Pancreas (tissue), 10 donors: Measurements from ENCODE around the gene GTSE1. TPM values are rescaled to one million over a fixed set of nuclear protein-coding genes. Genes with fewer than 3 reads are reported as not detected.

Source experiments
- ATAC-seq, 4 donors: fragments of 200-7000 bp; cut with Tn5 transposase; one replicate each; pipeline versions ENCODE4 v1.8.0 to v1.9.1; 2020; ENCODE audit warnings: mild to moderate bottlenecking in 4 of 4, moderate library complexity in 4 of 4
- DNase-seq, 6 donors: peaks; one replicate each; pipeline ENCODE4 v3.0.0-alpha.2; 2020
- FAIRE-seq: peaks from 2 replicates; lab custom pipeline; 2012; peaks lifted over from hg19 to GRCh38; lab: Jason Lieb, UNC
- H3K27ac ChIP-seq, 4 donors: fragments of 200-600 bp; sonication (generic); 1 replicate in 3 of 4; 2 replicates in 1 of 4; pipeline versions ENCODE4 v1.5.0 to v1.8.0; 2020
- H3K27me3 ChIP-seq, 4 donors: fragments of 200-600 bp; one replicate each; pipeline ENCODE4 v1.8.0; 2021
- H3K36me3 ChIP-seq, 3 donors: fragments of 200-600 bp; sonication (generic) in 1 of 3; one replicate each; pipeline versions ENCODE4 v1.5.0 to v1.8.0; 2020 to 2021
- H3K4me1 ChIP-seq, 3 donors: fragments of 200-600 bp; one replicate each; pipeline ENCODE4 v1.8.0; 2021
- H3K4me3 ChIP-seq, 4 donors: fragments of 200-600 bp; sonication (generic) in 2 of 4; one replicate each; pipeline versions ENCODE4 v1.5.0 to v1.8.0; 2020 to 2021
- H3K9me3 ChIP-seq, 4 donors: fragments of 200-600 bp; one replicate each; pipeline ENCODE4 v1.8.0; 2021
- CTCF ChIP-seq, 4 donors: fragments of 200-600 bp; sonication (generic) in 3 of 4; IDR thresholded peaks; one replicate each; pipeline versions ENCODE4 v1.5.0 to v1.8.0; 2021; ENCODE audit warnings: antibody characterized with exemption in 4 of 4
- WGBS, 2 donors: extraction: QIAGEN DNeasy Blood & Tissue Kit; methylation state at CpG; one replicate each; pipeline ENCODE4 v1.1.7; 2013; 5-methylcytosine and 5-hydroxymethylcytosine counted together
- intact Hi-C, 3 donors: fragments of 100-400 bp; cut with DNase I; formaldehyde crosslinking; loops; one replicate each; pipeline versions ENCODE4 v1.11.1 to v1.14.2; 2022
- polyA plus RNA-seq, 2 donors: library from polyadenylated mRNA; stranded (reverse); fragments of 200-250 nt; gene quantifications; one replicate each; pipeline ENCODE4 v1.2.3, GENCODE V29; 2013
- total RNA-seq, 6 donors: library from RNA; stranded (reverse); fragmentation: NEBNext Ultra II Directional in 4 of 6; extraction: Animal tissue kit (Norgen Biotek cat#: 25700) in 4 of 6; gene quantifications; one replicate each; pipeline versions ENCODE4 v1.2.1 to v1.2.4, GENCODE V29; 2021 to 2023
- donor health status: healthy with polysubstance abuse.
- donor health status: DM: no; HTN: no; CAD: no; lungs with moderate emphysema.
- donor health status: DM: no; HTN: no; CAD: no.
- donor health status: control.
- donor health status: control.
- donor health status: Bipolar disorder and iron deficiency.
- donor health status: DM: yes; HTN: yes; CAD: no.
- donor health status: DM: no; HTN: no; CAD: no.
- donor health status: DM: no; HTN: no; CAD: no.
- donor health status: DM: yes; HTN: yes; CAD: no.

Gene GTSE1
- total and polyA plus RNA-seq, 8 donors: 0.12 to 0.75 (median 0.23) TPM; not detected in 1

GRCh38 chr22:46355369-46355995 is 58.8 kb downstream of the GTSE1 start:
- Histone ChIP-seq H3K36me3 (peaks cover 0 to 25% (median 15%) of the 10 kb centered on the region in 3 donors), H3K27ac (no peak overlapping the region), H3K9me3 (no peaks in the 10 kb centered on the region), H3K4me1 (peaks cover 7 to 13% (median 10%) of the 10 kb centered on the region in 3 donors), H3K27me3 (no peaks in the 10 kb centered on the region), H3K4me3 (no peak overlapping the region)
- intact Hi-C loops: loop anchor here in 1 of 3 donors (10.0 kb wide), 1 partner anchor 189 kb away; no protein-coding TSS in a partner anchor
- TF ChIP-seq CTCF (IDR thresholded peaks at IDR 0.05): peak; percentile 67 to 73 (median 68)
- FAIRE-seq (no peak), DNase-seq (peak; percentile 46 to 89 (median 78)), ATAC-seq (peak; percentile 26 to 46 (median 34))
- WGBS, 2 donors: 51 to 58% methylated on average over 22 of the region's 22 CpGs

GRCh38 chr22:46355996-46356471 is 59.4 kb downstream of the GTSE1 start:
- Histone ChIP-seq H3K4me1 (peaks cover 7 to 11% (median 9%) of the 10 kb centered on the region in 3 donors), H3K27ac (no peak overlapping the region), H3K27me3 (no peaks in the 10 kb centered on the region), H3K36me3 (peaks cover 0 to 19% (median 10%) of the 10 kb centered on the region in 3 donors), H3K4me3 (no peak overlapping the region), H3K9me3 (no peaks in the 10 kb centered on the region)
- no peak for FAIRE-seq
- WGBS, 2 donors: 82 to 85% methylated on average over 12 of the region's 12 CpGs
- no peak for TF ChIP-seq CTCF (IDR thresholded peaks at IDR 0.05)
- DNase-seq: peak in 3 of 6 donors; percentile 42 to 72 (median 56)
- intact Hi-C loops: loop anchor here in 1 of 3 donors (10.0 kb wide), 1 partner anchor 189 kb away; no protein-coding TSS in a partner anchor
- no peak for ATAC-seq

- ATAC-seq: no peak
- H3K36me3 ChIP-seq: peaks cover 0 to 12% (median 5%) of the 10 kb centered on the region in 3 donors
- H3K27ac ChIP-seq: no peak overlapping the region
- peak in 3 of 6 donors; percentile 30 to 66 (median 52) for DNase-seq
- H3K9me3 ChIP-seq: no peaks in the 10 kb centered on the region
- intact Hi-C loops: loop anchor here in 1 of 3 donors (10.0 kb wide), 1 partner anchor 188 kb away; no protein-coding TSS in a partner anchor
- H3K4me1 ChIP-seq: peaks cover 7 to 12% (median 9%) of the 10 kb centered on the region in 3 donors
- FAIRE-seq: no peak
- H3K4me3 ChIP-seq: no peak overlapping the region
- H3K27me3 ChIP-seq: no peaks in the 10 kb centered on the region
- no peak for TF ChIP-seq CTCF (IDR thresholded peaks at IDR 0.05)
- WGBS, 2 donors: 87 to 92% methylated on average over 22 to 23 of the region's 23 CpGs
Observed at GRCh38 chr22:46356496-46357480, 60.1 kb downstream of the GTSE1 start.

- Histone ChIP-seq H3K27me3 (no peaks in the 10 kb centered on the region), H3K27ac (no peak overlapping the region), H3K36me3 (peaks cover 0 to 7% (median 0%) of the 10 kb centered on the region in 3 donors), H3K9me3 (no peaks in the 10 kb centered on the region), H3K4me1 (peaks cover 4 to 8% (median 7%) of the 10 kb centered on the region in 3 donors), H3K4me3 (no peak overlapping the region)
- FAIRE-seq: no peak
- ATAC-seq: no peak
- intact Hi-C loops: loop anchor here in 1 of 3 donors (10.0 kb wide), 1 partner anchor 187 kb away; no protein-coding TSS in a partner anchor
- peak in 4 of 6 donors; percentile 15 to 72 (median 45) for DNase-seq
- WGBS, 2 donors: 89 to 90% methylated on average over 18 to 19 of the region's 19 CpGs
- TF ChIP-seq CTCF (IDR thresholded peaks at IDR 0.05): no peak
Observed at GRCh38 chr22:46357711-46358520, 61.2 kb downstream of the GTSE1 start.
